ENCODE measurements around the gene CD9.

DNA sequence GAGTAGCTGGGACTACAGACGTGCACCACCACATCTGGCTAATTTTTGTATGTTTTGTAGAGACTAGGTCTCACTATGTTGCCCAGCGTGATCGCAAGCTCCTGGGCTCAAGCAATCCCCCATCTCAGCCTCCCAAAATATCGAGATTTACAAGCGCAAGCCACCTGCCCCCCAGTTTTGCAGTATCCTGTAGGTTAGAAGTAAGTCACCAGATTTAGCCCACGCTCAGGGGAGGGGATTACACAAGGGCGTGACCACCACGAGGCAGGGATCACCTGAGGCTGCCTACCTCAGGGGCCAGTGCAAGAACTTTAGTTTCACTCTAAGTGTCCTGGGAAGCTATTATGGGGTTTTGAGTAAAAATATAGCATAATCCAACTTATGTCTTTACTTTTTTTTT lies 71.1 kb downstream of the CD9 start:
- TF ChIP-seq, protein P1, sequence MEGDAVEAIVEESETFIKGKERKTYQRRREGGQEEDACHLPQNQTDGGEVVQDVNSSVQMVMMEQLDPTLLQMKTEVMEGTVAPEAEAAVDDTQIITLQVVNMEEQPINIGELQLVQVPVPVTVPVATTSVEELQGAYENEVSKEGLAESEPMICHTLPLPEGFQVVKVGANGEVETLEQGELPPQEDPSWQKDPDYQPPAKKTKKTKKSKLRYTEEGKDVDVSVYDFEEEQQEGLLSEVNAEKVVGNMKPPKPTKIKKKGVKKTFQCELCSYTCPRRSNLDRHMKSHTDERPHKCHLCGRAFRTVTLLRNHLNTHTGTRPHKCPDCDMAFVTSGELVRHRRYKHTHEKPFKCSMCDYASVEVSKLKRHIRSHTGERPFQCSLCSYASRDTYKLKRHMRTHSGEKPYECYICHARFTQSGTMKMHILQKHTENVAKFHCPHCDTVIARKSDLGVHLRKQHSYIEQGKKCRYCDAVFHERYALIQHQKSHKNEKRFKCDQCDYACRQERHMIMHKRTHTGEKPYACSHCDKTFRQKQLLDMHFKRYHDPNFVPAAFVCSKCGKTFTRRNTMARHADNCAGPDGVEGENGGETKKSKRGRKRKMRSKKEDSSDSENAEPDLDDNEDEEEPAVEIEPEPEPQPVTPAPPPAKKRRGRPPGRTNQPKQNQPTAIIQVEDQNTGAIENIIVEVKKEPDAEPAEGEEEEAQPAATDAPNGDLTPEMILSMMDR (optimal IDR thresholded peaks at IDR 0.05 in 1 of 3, IDR thresholded peaks at IDR 0.05 in 1 of 3, conservative IDR thresholded peaks at IDR 0.05 in 1 of 3; ENCODE audit: extremely low read depth in 1 of 3, insufficient read depth in 2 of 3, low read length in 3 of 3), result no peak
- no peak for TF ChIP-seq EZH2 (IDR thresholded peaks at IDR 0.05; ENCODE audit: low read length)
